Vagina (tissue), 2 donors: Measurements from ENCODE around the gene RINL.

Experiments used
- CTCF ChIP-seq, 3 experiments: fragments of 450-650 bp in 2 of 3; fragments of 200-600 bp in 1 of 3; sonication (generic) in 1 of 3; IDR thresholded peaks; one replicate each; pipeline ENCODE4 v1.5.1; 2017 to 2019; ENCODE audit warnings: antibody characterized with exemption in 3 of 3, mild to moderate bottlenecking in 2 of 3, moderate library complexity in 2 of 3
- POLR2A ChIP-seq, 2 donors: fragments of 450-650 bp; IDR thresholded peaks; one replicate each; pipeline ENCODE4 v1.6.1; 2017; ENCODE audit warnings: antibody characterized with exemption in 2 of 2, mild to moderate bottlenecking in 2 of 2, moderate library complexity in 2 of 2
- POLR2AphosphoS5 ChIP-seq, 2 donors: sonication (generic); formaldehyde crosslinking; IDR thresholded peaks; one replicate each; pipeline ENCODE4 v1.9.0; 2017; ENCODE audit warnings: antibody characterized with exemption in 2 of 2, mild to moderate bottlenecking in 2 of 2, low read depth in 1 of 2; ENCODE audit not compliant: insufficient read depth in 1 of 2

- peak in 1 of 2 donors; percentile 30 for TF ChIP-seq POLR2AphosphoS5 (IDR thresholded peaks at IDR 0.05; ENCODE audit: insufficient read depth in 1 of 2, low read depth in 1 of 2)
- no peak for TF ChIP-seq POLR2A (IDR thresholded peaks at IDR 0.05)
- TF ChIP-seq CTCF (IDR thresholded peaks at IDR 0.05) = no peak
Measured at GRCh38 chr19:38877781-38878574, at the start of gene RINL.
